Measurements from ENCODE around the gene INSR. TPM values are rescaled to one million over a fixed set of nuclear protein-coding genes. Genes with fewer than 3 reads are reported as not detected.

The INSR gene
- total and polyA plus RNA-seq, 2 donors (not counting 3 experiments of a cell fraction or from before 2014, with no cell fraction given), result 4.9 to 19.5 TPM

- Histone ChIP-seq H3K36me3 (ENCODE audit: control insufficient read depth in 2 of 2, extremely low read depth in 1 of 2, insufficient read depth in 2 of 2, low read length in 2 of 2) (no peaks in the 10 kb centered on the region), H3K4me1 (ENCODE audit: control insufficient read depth, extremely low read depth, insufficient read depth, low read length) (no peaks in the 10 kb centered on the region), H3K4me2 (ENCODE audit: insufficient read depth, low read length) (no peak overlapping the region), H3K9me1 (replicated peaks; ENCODE audit: control insufficient read depth, extremely low read depth, insufficient read depth, low read length) (no peaks in the 10 kb centered on the region), H3K9ac (replicated peaks; ENCODE audit: extremely low read depth, insufficient read depth, low read length) (no peak overlapping the region), H3K79me2 (ENCODE audit: control insufficient read depth, insufficient read depth, low read length) (no peaks in the 10 kb centered on the region), H3K27me3 (ENCODE audit: control insufficient read depth in 2 of 2, insufficient read depth in 2 of 2, low read length in 2 of 2) (no peaks in the 10 kb centered on the region), H4K20me1 (replicated peaks; ENCODE audit: control insufficient read depth, extremely low read depth, insufficient read depth, low read length) (no peaks in the 10 kb centered on the region), H3K9me3 (replicated peaks; ENCODE audit: control insufficient read depth, insufficient read depth, low read length) (no peaks in the 10 kb centered on the region), H3K27ac (ENCODE audit: insufficient read depth, low read depth, low read length) (no peak overlapping the region), H2AFZ (ENCODE audit: low read depth, low read length) (no peak overlapping the region), H3K4me3 (replicated peaks in 1 of 3; ENCODE audit: insufficient read depth in 1 of 3, low read depth in 1 of 3, low read length in 3 of 3) (no peak overlapping the region)
- FAIRE-seq (no peak), DNase-seq (ENCODE audit: low read depth, low spot score) (no peak)
- intact Hi-C loops (cut with micrococcal nuclease), result no loop called here
- no TSS peak for BruUV-seq (replicated peaks)
- ChIA-PET POLR2A (no interaction called here), CTCF (no interaction called here)
- dilution Hi-C loops (cut with MboI; ENCODE audit: extremely low pct_ligation_motif_present, low sequenced_read_pairs), result no loop called here
- TF ChIP-seq FOS (IDR thresholded peaks at IDR 0.05; ENCODE audit: borderline replicate concordance, insufficient read depth, low read length) (no peak), GATA2 (IDR thresholded peaks at IDR 0.05; ENCODE audit: insufficient read depth, insufficient read length, low read depth, low read length) (no peak), MYC (IDR thresholded peaks at IDR 0.05; ENCODE audit: low read depth, low read length) (no peak), CTCF (IDR thresholded peaks at IDR 0.05; ENCODE audit: extremely low read depth in 1 of 2, insufficient read depth in 1 of 2, low read depth in 1 of 2, low read length in 2 of 2) (no peak), JUN (IDR thresholded peaks at IDR 0.05; ENCODE audit: borderline replicate concordance, insufficient read depth, insufficient read length, low read depth) (no peak), POLR2AphosphoS5 (IDR thresholded peaks at IDR 0.05; ENCODE audit: insufficient read depth, low read depth, low read length) (no peak), POLR2A (IDR thresholded peaks at IDR 0.05; ENCODE audit: low read depth, low read length) (no peak)
Observed at GRCh38 chr19:7303470-7303869, 9.3 kb upstream of the INSR start.

GRCh38 chr19:7301525-7301924 lies 7.3 kb upstream of the INSR start:
- Histone ChIP-seq H3K9me3 (replicated peaks; ENCODE audit: control insufficient read depth, insufficient read depth, low read length) (no peaks in the 10 kb centered on the region), H3K9me1 (replicated peaks; ENCODE audit: control insufficient read depth, extremely low read depth, insufficient read depth, low read length) (no peaks in the 10 kb centered on the region), H3K9ac (replicated peaks; ENCODE audit: extremely low read depth, insufficient read depth, low read length) (no peak overlapping the region), H3K79me2 (ENCODE audit: control insufficient read depth, insufficient read depth, low read length) (no peaks in the 10 kb centered on the region), H3K27ac (ENCODE audit: insufficient read depth, low read depth, low read length) (no peak overlapping the region), H3K4me1 (ENCODE audit: control insufficient read depth, extremely low read depth, insufficient read depth, low read length) (no peaks in the 10 kb centered on the region), H3K36me3 (ENCODE audit: control insufficient read depth in 2 of 2, extremely low read depth in 1 of 2, insufficient read depth in 2 of 2, low read length in 2 of 2) (no peaks in the 10 kb centered on the region), H3K4me2 (ENCODE audit: insufficient read depth, low read length) (no peak overlapping the region), H2AFZ (ENCODE audit: low read depth, low read length) (no peak overlapping the region), H3K27me3 (ENCODE audit: control insufficient read depth in 2 of 2, insufficient read depth in 2 of 2, low read length in 2 of 2) (no peaks in the 10 kb centered on the region), H4K20me1 (replicated peaks; ENCODE audit: control insufficient read depth, extremely low read depth, insufficient read depth, low read length) (no peaks in the 10 kb centered on the region), H3K4me3 (replicated peaks in 1 of 3; ENCODE audit: insufficient read depth in 1 of 3, low read depth in 1 of 3, low read length in 3 of 3) (no peak overlapping the region)
- BruUV-seq (replicated peaks), result no TSS peak
- intact Hi-C loops (cut with micrococcal nuclease) (no loop called here), dilution Hi-C loops (cut with MboI; ENCODE audit: extremely low pct_ligation_motif_present, low sequenced_read_pairs) (no loop called here)
- FAIRE-seq (no peak), DNase-seq (ENCODE audit: low read depth, low spot score) (no peak)
- TF ChIP-seq MYC (IDR thresholded peaks at IDR 0.05; ENCODE audit: low read depth, low read length) (no peak), MAX (IDR thresholded peaks at IDR 0.05; ENCODE audit: insufficient read depth, insufficient read length) (no peak), FOS (IDR thresholded peaks at IDR 0.05; ENCODE audit: borderline replicate concordance, insufficient read depth, low read length) (no peak), GATA2 (IDR thresholded peaks at IDR 0.05; ENCODE audit: insufficient read depth, insufficient read length, low read depth, low read length) (no peak), POLR2AphosphoS5 (IDR thresholded peaks at IDR 0.05; ENCODE audit: insufficient read depth, low read depth, low read length) (no peak), JUN (IDR thresholded peaks at IDR 0.05; ENCODE audit: borderline replicate concordance, insufficient read depth, insufficient read length, low read depth) (no peak), POLR2A (IDR thresholded peaks at IDR 0.05; ENCODE audit: low read depth, low read length) (no peak), CTCF (IDR thresholded peaks at IDR 0.05; ENCODE audit: extremely low read depth in 1 of 2, insufficient read depth in 1 of 2, low read depth in 1 of 2, low read length in 2 of 2) (no peak), EZH2 (IDR thresholded peaks at IDR 0.05; ENCODE audit: borderline replicate concordance, low read depth, low read length, severe bottlenecking) (no peak)
- CTCF ChIA-PET, result interaction anchor here (2.3 kb wide), 1 partner anchor 153 kb away, joined by 7 read pairs; no protein-coding TSS in a partner anchor
- POLR2A ChIA-PET, result no interaction called here

All from endothelial cell of umbilical vein (primary cell).